GM21526 (cell line): Measurements from ENCODE around the gene SCAPER.
"Not testable (repeated sequence)": the region's sequence is repeated elsewhere in the genome, so short reads cannot be mapped to it uniquely, and the experiment has no call there.

ENCODE experiments used
- ATAC-seq: cut with Tn5 transposase; IDR thresholded peaks from one replicate; pipeline ENCODE4 v1.9.1; 2021; ENCODE audit warnings: moderate library complexity; ENCODE audit not compliant: unreplicated experiment, low FRiP score

The SCAPER gene

DNA sequence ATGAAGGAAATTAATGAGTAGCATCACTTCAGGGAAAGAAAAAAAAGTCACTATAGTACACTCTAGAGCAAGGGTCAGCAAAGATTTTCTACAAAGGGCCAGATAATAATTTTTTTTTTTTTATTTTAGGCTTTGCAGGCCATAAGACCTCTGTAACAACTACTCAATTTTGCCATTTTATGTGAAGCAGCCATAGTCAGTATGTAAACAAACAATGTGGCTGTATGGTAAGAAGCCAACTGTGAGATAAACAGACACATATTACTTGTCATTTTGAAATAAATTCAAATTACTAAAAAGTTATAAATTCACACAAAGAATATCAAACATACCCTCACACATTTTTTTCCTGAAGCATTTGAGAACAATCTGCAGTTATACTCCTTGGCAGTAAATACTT, 40.6 kb downstream of the SCAPER start:
- no peak for ATAC-seq

DNA sequence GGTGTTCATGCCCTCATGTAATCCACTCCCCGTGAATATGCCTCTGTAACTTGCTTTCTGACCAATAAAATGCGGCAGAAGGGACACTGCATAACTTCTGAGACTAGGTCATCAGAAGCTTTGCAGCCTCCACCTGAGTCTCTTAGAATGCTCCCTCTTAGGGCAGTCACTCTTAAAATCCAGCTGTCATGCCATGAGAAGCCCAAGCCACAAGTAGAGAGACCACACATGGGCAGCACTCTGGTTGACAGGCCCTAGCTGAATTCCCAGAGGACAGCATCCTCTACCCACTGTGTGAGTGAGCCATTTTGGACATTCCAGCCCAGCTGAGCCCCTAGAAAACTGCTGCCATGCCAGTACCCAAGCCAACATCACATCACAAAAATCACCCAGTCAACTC, 41.4 kb downstream of the SCAPER start:
- ATAC-seq: no peak

DNA sequence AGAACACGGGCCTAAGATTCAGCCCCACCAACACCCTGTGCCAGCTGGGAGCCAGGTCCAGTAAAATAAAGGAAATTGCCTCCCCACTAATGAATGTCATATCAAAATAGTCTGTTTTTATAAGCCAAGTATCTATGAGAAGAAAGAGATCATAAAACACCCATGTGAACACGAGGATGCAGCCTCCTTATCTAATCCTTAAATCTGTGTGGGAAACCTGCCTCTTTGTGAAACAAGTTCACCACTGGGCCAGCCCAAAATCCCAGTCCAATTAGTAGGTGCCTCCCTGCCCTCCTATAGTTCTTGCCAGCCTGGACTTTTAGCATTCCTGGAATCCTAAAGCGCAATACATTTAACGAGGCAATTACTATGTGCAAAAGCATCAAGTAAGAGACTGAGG, 42.0 kb downstream of the SCAPER start:
- ATAC-seq: no peak

DNA sequence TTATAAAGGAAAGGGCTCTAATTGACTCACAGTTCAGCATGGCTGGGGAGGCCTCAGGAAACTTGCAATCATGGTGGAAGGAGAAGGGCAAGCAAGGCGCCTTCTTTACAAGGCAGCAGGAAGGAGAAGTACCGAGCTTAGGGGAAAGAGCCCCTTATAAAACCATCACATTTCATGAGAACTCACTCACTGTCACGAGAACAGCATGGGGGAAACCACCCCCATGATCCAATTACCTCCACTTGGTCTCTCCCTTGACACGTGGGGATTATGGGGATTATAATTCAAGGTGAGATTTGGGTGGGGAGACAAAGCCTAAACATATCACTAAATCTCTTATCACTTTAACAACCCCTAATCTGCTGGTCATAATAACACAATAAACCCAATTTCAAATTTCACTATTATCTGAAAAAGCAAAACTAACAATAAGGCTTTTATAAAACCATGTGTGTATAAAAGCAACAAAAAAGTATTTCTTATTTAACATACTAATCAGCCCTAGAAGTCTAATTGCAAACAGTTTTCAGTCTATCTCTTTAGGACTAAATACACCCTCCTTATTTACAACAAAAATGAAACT, 43.2 kb downstream of the SCAPER start:
- no peak for ATAC-seq

DNA sequence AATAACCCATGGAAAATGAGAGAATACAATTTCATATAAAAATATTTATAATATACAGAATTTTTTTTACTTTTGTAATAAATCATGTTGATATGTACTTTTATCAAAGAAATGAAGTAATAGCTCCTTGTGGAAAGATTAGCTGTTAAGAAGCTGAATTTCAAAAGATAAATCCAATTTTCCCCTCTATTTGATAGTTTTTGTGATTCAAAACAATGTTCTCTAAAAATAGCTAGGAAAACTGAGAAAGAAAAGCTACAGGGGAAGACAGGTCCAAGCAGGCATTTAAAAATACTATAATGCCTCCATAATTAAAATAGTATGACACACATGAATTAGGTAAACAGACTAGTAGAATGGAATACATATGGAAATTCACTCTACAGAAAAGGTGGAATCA, 44.9 kb downstream of the SCAPER start:
- no peak for ATAC-seq

DNA sequence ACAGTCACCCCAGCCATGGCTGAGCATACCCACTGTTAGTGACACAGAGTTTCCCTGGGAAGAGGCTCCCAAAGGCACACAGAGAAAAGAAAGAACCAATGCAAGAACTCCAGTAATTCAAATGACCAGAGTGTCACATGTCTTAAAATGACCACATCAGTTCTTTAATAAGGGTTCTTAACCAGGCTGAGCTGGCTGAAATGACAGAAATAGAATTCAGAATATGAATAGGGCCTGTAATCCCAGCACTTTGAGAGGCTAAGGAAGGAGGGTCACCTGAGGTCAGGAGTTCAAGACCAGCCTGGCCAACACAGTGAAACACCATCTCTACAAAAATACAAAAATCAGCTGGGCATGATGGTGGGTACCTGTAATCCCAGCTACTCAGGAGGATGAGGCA, 54.8 kb downstream of the SCAPER start:
- not testable (repeated sequence) for ATAC-seq

DNA sequence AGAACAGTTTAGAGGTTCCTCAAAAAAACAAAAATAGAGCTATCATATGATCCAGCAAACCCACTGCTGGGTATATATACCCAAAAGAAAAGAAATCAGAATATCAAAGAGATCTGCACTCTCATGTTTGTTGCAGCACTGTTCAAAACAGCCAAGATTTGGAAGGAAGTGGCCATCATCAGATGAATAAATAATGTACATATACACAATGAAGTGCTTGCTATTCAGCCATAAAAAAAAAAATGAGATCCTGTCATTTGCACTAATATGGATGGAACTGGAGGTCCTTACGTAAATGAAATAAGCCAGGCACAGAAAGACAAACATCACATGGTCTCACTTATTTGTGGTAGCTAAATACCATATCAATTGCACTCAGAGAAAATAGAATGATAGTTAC, 58.4 kb downstream of the SCAPER start:
- ATAC-seq: no peak

DNA sequence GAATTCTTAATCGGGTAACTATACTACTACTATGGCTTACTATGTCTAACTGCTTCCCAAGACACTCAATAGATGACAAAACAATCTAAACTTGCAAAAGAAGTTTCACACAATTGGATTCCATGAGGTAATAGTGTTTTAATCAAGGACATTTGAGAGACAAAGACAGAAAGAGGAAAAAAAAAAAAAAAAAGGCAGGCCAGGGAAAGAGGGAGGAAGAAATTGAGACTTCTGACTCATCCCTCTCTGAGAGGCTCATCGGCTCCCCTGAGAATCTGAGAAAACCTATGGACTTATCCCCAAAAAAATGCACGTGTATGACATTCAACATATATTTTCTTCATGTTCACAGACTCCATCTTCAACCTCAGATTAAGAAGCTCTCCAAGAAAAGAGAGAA, 61.0 kb downstream of the SCAPER start:
- ATAC-seq: no peak

DNA sequence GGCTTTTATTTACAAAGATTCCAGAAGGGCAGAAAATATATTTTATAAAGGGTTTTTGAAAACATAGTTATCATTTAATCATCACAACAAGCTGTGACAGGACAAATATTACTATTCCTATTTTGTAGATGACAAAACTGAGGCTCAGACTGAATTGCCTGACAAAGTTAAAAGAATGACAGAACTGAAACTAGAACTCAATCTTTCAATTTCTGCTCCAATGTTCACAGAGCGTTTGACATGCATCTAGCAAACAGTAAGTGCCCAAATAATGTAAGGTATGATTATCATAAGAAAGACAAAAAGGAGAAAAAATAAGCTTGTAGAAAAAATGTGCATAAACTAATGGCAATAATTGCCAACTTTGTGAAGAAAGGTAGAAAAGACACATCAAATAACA, 61.9 kb downstream of the SCAPER start:
- no peak for ATAC-seq

DNA sequence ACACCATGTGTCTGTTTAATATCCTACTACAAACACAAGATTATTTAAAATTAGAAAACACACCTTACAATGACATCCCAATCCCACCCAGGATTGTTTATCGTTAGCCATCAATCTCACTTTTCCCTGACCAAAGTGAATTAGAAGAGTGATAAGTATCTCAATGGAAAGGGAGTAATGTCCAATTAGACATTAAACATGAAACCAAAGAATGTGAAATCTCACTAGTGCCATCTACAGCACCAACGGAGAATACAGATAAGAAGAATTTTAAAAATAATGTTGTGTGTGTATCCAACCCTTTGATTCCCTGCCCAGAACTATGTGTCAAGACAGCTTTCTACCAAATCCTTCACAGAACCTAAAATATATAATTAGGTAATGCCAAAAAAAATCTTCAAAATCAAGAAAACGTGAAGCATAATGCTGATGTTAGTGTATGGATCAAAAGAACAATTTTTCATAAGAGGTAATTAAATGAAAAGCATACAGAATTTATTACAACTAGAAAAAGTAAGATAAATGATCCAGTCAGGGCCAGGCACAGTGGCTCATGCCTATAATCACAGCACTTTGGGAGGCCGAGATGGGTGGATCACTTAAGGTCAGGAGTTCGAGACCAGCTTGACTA, 64.2 kb downstream of the SCAPER start:
- no peak for ATAC-seq

DNA sequence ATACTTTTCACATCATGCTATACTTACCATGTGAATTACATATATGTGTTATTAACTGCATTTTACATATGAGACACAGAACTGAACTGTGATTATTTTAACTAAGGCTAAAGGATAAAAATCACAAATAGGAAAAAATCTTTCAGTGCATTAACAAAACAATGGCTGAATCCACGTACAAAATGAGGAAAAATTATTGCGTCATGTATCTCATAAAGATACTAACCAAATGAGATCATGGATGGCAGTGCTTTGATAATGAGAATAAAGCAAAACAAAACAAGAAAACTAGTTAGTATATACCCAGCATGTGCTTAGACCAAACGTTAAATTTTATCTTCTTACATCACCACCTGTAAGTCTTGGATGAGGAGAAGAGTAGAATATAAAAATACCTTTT, 66.0 kb downstream of the SCAPER start:
- ATAC-seq: no peak

DNA sequence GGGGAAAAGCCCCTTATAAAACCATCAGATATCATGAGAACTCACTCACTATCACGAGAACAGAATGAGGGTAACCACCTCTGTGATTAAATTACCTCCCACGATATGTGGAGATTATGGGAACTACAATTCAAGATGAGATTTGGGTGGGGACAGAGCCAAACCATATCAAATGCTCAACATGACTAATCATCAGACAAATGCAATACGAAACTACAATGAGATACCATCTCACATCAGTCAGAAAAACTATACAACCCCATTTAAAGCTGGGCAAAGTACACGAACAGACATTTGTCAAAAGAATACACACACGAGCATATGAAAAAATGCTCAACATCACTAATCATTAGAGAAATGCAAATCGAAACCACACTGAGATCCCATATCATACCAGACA, 67.7 kb downstream of the SCAPER start:
- ATAC-seq: no peak

DNA sequence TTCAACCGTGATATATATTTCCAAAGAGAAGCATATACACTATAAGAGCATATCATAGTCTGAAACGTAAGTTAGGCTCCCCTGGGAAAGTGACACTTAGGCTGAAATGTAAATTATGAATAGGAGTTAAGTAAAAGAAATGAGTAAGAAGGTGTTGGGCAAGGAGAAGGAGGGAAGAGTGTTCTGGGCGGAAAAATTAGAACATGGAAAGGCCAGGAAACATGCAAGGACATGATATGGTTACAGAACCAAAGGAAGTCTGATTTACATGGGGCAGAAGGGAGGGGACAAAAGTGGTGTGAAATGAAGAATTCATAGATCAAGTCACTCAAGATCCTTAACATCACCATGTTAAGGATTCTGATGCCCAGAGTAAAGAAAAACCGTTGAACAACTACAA, 75.2 kb downstream of the SCAPER start:
- ATAC-seq: no peak

DNA sequence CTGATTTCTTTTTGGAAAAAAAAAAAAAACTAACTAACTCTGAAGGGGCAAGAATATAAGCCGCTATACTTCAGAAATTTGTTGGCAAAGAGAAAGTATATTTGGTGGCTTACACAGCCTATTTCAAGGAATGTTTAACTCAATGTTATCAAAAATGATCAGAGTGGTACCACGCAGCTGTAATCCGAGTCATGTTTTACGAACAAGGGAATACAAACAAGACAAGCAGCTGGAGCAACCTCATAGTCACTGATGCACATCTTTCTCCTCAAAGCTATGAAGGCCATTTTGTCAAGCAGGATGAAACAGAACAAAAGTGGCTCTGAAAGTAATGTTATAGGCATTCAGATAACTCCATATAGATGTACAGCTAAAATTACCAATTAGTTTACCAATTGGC, 81.2 kb downstream of the SCAPER start:
- no peak for ATAC-seq

DNA sequence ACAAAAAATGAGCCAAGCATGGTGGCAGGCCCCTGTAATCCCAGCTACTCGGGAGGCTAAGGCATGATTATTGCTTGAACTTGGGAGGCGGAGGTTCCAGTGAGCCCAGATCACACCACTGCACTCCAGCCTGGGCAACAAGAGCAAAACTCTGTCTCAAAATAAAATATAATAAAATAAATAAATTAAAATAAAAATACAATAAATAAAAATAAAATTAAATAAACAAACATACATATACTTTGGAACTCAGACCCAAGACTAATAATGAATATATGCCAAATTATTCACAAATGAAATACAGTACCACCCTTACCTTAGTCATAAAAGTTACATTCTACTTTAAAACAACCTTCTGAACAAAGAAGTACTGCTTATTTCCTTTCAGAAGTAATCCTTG, 81.8 kb downstream of the SCAPER start:
- no peak for ATAC-seq

DNA sequence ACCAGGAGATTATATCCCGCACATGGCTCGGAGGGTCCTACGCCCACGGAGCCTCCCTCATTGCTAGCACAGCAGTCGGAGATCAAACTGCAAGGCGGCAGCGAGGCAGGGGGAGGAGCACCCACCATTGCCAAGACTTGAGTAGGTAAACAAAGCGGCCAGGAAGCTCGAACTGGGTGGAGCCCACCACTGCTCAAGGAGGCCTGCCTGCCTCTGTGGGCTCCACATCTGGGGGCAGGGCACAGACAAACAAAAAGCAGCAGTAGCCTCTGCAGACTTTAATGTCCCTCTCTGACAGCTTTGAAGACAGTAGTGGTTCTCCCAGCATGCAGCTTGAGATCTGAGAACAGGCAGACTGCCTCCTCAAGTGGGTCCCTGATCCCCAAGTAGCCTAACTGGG, 86.2 kb downstream of the SCAPER start:
- not testable (repeated sequence) for ATAC-seq

DNA sequence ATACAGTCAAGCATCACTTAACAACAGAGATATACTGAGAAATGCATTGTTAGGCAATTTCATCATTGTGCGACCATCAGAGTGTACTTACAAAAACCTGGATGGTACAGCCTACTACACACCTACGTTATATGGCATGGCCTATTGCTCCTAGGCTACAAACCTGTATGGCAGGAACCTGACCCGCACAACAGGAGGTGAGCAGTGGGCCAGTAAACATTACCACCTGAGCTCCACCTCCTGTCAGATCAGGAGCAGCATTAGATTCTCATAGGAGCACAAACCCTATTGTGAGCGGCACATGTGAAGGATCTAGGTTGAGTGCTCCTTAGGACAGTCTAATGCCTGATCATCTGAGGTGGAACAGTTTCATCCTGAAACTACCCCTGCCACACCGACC, 89.7 kb downstream of the SCAPER start:
- no peak for ATAC-seq

DNA sequence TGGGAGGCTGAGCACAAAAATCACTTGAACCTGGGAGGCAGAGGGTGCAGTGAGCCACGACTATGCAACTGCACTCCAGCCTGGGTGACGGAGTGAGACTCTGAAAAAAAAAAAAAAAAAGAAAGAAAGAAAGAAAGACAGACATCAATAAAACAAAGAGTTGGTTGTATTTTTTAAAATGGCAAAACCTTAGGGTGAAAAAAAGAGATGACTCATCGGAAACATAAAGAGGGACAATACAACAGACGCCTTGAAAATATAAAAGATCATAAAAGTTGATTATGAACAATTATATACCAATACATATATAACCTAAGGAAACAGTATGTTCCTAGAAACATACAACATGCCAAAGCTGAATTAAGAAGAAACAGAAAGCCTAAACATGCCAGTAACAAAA, 92.8 kb downstream of the SCAPER start:
- ATAC-seq: no peak

DNA sequence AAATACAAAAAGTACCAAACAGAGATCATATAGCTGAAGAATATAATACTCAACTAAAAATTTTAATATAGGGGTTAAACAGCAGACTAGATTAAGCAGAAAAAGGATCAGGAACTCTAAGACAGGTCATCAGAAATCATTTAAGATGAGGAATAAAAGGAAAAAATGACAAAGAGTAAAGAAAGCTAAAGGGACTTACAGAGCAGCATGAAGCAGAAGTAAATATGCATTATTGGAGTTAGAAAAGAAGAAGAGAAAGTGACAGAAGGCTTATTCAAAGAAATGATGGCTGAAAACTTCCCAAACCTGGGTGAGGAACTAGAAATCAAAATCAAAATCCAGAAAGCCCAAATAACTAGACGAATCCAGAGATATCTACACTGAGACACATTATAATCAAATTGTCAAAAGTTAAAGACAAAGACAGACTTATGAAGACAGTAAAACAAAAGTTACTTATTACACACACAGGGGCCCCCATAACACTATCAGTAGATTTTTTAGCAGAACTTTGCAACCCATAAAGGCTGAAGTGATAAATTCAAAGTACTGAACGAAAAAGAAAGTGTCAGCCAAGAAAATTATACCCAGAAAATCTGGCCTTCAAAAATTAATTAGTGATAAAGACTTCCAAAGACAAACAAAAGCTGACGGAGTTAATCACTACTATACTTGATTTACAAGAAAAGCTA, 95.6 kb downstream of the SCAPER start:
- no peak for ATAC-seq

DNA sequence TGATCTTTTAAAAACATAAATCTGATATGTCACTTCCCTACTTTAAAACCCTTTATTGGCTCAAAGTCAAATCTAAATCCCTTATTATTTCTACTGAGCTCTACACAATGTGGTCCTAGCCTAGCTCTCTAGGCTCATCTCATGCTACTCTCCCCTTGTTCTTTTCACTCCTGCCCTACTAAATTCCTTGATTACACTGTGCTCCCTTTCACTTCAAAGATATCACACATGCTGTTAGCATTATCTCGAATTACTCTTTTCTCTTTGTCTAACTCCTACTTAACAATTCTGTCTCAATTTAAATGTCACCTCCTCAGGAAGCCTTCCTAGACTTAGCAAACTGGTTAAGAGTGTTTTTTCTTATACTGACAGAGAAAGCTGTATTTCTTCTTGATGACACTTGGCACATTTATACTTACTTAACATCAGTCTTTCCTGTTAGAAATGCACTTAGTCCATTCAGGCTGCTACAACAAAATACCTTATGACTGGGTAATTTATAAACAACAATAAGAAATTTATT, 102.0 kb downstream of the SCAPER start:
- ATAC-seq: no peak

DNA sequence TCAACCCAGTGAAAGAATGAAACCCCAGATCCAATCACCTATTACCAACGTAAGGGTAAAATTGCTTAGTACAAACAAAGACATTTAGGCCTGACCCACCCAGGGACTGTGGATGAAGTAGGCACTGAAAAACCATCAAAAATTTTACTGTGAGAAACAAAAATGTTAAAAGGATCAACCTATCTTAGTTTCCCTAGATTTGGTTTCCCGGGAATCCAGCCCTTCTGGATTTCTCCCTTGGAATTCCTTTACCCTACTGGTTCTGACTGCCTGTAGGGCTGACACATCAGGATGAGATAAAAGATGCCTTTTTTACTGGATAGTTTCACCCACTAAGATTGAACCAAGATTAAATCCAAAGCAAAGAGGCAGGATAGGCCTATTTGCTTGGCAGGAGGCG, 102.7 kb downstream of the SCAPER start:
- ATAC-seq: no peak

DNA sequence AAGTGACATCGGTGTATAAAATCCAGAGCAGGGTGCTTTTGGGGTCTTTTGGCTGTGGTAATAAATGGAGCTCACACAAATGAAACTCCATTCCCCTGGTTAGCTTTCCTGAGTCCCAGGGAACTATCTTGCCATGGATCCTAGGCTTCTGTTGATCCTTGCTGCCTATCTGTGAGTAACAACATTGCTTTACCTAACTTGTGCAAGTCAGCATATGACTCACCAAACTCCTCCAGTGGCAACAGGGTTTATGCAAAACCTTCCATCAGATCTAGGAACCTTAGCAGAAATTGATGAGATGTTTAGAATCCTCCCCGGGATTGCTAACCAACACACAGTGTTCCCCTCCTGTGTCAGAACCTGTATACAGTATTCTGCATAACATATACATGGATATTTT, 105.4 kb downstream of the SCAPER start:
- no peak for ATAC-seq
